Activated T-cell treated with anti-CD3 and anti-CD28 coated beads for 1 hour (primary cell): ENCODE data around the gene NCCRP1.

Experiments
- DNase-seq: peaks from one replicate; pipeline ENCODE4 v3.0.0-alpha.2; 2020; ENCODE audit warnings: low read depth

Gene NCCRP1

DNA sequence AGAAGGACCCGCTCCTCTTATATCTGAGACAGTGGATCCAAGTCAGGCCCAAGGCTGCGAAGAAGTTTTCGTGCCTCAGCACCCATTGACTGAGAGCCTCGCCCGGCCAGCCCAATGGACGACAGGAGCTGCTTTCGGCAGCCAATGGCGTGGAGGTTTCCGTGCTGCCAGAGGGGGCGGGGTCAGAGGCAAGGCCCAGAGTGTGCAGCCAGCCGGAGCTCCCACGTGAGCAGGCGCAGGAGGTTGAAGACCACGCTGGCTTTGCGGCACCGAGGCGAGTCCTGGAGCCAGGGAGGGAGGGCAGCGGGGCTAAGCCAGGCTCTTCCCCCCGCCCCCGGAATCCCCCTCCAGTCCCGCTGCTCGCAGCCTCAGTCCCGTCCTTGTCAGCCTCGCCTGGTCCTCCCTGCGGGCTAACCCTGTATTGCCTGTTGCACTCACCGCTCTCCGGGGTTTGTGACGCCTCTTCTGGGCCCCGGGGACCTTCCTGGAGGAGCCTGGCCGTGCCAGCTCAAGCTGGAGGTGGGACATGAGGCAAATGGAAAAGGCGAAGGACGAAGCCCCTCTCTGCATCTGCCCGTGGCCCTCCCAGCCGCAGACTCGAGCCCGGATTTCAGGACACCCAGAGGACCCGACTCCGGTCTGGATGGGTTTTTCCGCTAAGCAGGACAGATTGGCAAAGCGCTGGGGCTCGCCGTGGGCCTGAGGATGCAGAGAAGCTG, 50.3 kb downstream of the NCCRP1 start:
- no peak for DNase-seq

DNA sequence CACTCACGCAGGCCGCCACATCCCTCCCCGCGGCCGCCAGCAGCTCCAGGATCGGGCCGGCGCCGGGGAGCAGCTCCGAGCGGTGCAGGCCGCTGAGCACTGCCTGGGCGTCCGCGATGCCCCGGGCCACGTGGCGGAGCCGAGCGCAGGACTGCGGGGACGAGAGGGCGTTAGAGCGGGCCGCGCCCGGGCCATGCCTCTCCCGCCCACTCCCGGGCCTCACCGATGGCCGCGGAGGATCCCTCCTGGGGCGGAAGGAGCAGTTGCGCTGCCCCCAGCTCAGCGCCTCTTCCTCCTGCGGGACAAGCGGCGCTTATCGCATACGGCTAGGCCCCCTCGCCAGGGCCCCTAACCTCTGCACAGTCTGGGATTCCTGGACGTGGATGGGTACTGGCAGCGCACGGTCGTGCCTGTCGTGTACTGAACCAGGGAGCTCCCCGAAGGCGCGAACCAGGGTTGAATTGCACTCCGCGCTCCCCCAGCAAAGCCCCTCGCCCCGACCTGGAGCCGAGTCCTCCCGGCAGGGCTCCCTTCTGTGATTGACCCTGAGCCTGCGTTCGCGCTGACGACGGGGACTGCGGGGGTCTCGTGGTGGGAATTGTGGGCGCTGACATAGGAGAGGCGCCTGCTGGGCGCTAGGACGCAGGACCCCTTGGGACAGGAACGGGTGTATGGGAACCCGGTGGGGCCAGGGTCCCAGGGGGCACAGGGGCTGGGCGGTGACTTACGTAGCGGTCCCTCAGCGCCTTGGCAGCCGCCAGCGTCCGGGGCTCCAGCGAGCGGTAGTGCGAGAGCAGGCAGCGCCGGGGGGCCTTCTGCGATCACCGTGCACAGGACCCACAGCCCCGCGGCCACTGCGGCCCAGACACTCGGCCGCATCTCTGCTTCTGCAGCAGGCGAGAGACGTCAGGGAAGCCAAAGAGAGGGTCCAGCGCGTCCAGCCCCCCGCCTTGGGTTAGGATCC, 51.2 kb downstream of the NCCRP1 start:
- no peak for DNase-seq

DNA sequence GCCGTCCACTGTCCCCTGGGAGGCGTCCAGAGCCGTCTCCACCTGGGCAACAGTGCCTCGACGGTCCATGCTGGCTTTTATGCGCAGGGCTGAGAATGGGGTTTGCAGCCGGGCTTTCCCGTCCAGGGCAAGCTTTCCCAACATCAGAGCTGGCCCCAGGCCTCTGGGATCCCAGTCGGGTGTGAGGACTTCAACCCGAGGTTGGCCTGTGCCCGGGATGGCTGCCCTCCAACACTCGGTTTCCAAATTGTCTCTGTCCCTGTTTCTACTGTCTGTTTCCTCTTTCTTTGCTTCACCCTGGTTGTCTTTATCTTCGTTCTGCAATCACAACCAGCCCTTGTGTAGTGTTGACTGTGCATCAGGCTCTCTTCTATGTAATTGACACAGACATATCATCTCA, 52.0 kb downstream of the NCCRP1 start, which contains the start of gene IFNL4:
Gene IFNL4, minus strand, starts transcription at position 51 of the 400 bp plus-strand sequence.
- no peak for DNase-seq

- DNase-seq, result no peak
Observed at GRCh38 chr19:39251081-39251480, 54.3 kb downstream of the NCCRP1 start.
